ENCODE data around the gene BMP8A.
A peak's percentile ranks its signal among the peaks of the same experiment; 100 is the strongest.

The BMP8A gene

DNA sequence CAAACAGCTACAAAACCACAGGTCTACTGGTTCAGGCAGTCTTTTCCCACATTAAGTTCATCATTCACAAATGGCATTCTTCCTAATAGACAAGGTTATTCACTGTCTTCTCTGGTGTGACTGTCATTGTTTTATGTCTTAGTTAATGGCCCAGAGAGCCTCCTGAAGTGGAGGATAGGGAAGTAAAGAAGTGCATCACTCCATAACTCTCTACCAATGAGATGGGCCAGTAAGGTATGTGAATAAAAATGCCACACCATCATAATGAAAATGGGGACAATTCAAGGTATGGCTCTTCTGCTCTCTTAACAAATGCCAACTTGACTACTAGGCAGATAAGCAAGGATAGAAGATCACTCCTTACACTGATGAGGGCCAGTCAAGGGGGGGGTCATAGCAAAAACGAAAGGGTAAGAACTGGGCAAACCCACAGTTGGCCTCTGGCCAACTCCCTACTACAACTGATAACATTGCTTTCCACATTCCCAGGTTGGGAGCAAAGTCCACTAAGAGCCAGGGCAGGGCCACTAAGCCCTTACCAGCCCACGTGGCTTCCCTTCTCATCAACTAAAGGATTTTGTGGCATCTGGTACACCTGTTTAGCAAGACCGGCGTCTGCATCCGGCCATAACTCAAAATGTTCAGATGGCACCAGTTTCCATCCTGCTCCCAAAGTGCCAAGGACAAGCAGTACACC is 75.2 kb downstream of the BMP8A start:
- Histone ChIP-seq H3K4me1 (ENCODE audit: control insufficient read depth, insufficient read depth, low read length) (no peaks in the 10 kb centered on the region), H3K27ac (ENCODE audit: extremely low read depth, low read depth, low read length) (no peak overlapping the region), H3K36me3 (ENCODE audit: control insufficient read depth in 2 of 2, insufficient read depth in 1 of 2, low read length in 2 of 2) (peaks cover 22 to 100% of the 10 kb centered on the region in 2 experiments), H3K9me3 (ENCODE audit: control insufficient read depth, insufficient read depth, low read depth, low read length) (no peaks in the 10 kb centered on the region), H3K4me3 (ENCODE audit: low read depth, low read length) (no peak overlapping the region)
- POLR2A ChIA-PET: interaction anchor here (1.7 kb wide), 1 partner anchor 9 kb away, joined by 6 read pairs; no protein-coding TSS in a partner anchor
- CTCF ChIA-PET: interaction anchor here (0.9 kb wide), 1 partner anchor 24 kb away, joined by 4 read pairs; no protein-coding TSS in a partner anchor
- TF ChIP-seq ZNF10 (tag by site-specific recombination; IDR thresholded peaks at IDR 0.05) (peak; percentile 60; the same call in 1 of the 2 replicates), ZNF514 (tag by site-specific recombination; IDR thresholded peaks at IDR 0.05) (no peak)

DNA sequence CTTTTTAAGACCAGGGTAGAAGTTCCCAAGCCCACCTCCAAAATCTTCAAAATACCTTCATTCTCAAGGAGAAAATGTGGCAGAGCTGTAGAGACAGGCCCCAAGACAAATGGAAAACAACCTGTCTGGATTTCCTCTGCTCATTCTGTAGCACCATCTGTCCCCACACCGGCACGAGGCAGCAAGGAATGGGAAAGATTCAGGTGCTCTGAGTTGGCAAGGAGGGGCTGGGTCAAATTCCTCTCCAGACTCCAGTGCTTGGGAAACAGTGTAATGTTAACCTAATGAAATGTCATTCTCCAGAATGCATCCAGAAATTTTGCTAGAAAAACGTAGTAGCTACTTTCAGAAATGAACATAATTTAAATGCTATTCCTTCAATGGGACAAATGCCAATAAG is 75.9 kb downstream of the BMP8A start:
- Histone ChIP-seq H3K4me1 (ENCODE audit: control insufficient read depth, insufficient read depth, low read length) (no peaks in the 10 kb centered on the region), H3K9me3 (ENCODE audit: control insufficient read depth, insufficient read depth, low read depth, low read length) (no peaks in the 10 kb centered on the region), H3K27ac (ENCODE audit: extremely low read depth, low read depth, low read length) (no peak overlapping the region), H3K36me3 (ENCODE audit: control insufficient read depth in 2 of 2, insufficient read depth in 1 of 2, low read length in 2 of 2) (peaks cover 25 to 100% of the 10 kb centered on the region in 2 experiments), H3K4me3 (ENCODE audit: low read depth, low read length) (no peak overlapping the region)
- TF ChIP-seq ZNF174 (tag by site-specific recombination; IDR thresholded peaks at IDR 0.05) (no peak), ZNF514 (tag by site-specific recombination; IDR thresholded peaks at IDR 0.05) (no peak), ZNF169 (tag by site-specific recombination; IDR thresholded peaks at IDR 0.05) (no peak), SP3 (tag by site-specific recombination; IDR thresholded peaks at IDR 0.05) (no peak), ZNF785 (tag by site-specific recombination; IDR thresholded peaks at IDR 0.05) (no peak), GLIS1 (tag by site-specific recombination; IDR thresholded peaks at IDR 0.05) (no peak), HOXD13 (CRISPR knock-in tag; IDR thresholded peaks at IDR 0.05; ENCODE audit: borderline replicate concordance) (no peak), ZNF48 (tag by site-specific recombination; IDR thresholded peaks at IDR 0.05) (no peak), ZNF768 (tag by site-specific recombination; IDR thresholded peaks at IDR 0.05) (no peak), ZNF664 (tag by site-specific recombination; IDR thresholded peaks at IDR 0.05) (no peak), KLF8 (tag by site-specific recombination; IDR thresholded peaks at IDR 0.05) (no peak), ZNF776 (tag by site-specific recombination; IDR thresholded peaks at IDR 0.05; ENCODE audit: borderline replicate concordance) (no peak), ZNF426 (tag by site-specific recombination; IDR thresholded peaks at IDR 0.05) (no peak), ZNF302 (tag by site-specific recombination; IDR thresholded peaks at IDR 0.05; ENCODE audit: low read depth) (no peak)
- TF ChIP-seq, protein P1, sequence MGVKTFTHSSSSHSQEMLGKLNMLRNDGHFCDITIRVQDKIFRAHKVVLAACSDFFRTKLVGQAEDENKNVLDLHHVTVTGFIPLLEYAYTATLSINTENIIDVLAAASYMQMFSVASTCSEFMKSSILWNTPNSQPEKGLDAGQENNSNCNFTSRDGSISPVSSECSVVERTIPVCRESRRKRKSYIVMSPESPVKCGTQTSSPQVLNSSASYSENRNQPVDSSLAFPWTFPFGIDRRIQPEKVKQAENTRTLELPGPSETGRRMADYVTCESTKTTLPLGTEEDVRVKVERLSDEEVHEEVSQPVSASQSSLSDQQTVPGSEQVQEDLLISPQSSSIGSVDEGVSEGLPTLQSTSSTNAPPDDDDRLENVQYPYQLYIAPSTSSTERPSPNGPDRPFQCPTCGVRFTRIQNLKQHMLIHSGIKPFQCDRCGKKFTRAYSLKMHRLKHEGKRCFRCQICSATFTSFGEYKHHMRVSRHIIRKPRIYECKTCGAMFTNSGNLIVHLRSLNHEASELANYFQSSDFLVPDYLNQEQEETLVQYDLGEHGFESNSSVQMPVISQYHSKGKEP (tag by site-specific recombination; IDR thresholded peaks at IDR 0.05): no peak
- POLR2A ChIA-PET: no interaction called here
- CTCF ChIA-PET: no interaction called here

DNA sequence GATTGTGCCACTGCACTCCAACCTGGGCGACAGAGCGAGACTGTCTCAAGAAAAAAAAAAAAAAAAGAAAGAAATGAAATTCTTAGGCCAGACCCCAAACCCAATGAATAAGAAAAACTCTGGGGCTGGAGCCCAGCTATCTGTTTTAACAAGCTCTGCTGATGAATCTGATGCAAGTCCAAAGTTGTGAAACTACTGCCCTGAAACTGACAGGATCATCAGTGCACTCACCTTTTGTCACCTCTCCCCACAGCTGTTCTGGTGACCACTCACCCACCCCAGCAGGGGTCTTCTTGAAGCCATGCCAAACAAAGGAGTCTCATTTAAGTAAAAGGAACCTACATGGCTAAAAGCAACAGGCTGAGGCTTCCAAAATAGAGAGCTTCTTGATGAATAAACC is 76.8 kb downstream of the BMP8A start:
- Histone ChIP-seq H3K27ac (ENCODE audit: extremely low read depth, low read depth, low read length) (no peak overlapping the region), H3K4me3 (ENCODE audit: low read depth, low read length) (no peak overlapping the region), H3K4me1 (ENCODE audit: control insufficient read depth, insufficient read depth, low read length) (no peaks in the 10 kb centered on the region), H3K36me3 (ENCODE audit: control insufficient read depth in 2 of 2, insufficient read depth in 1 of 2, low read length in 2 of 2) (peaks cover 25 to 100% of the 10 kb centered on the region in 2 experiments), H3K9me3 (ENCODE audit: control insufficient read depth, insufficient read depth, low read depth, low read length) (no peaks in the 10 kb centered on the region)
- ChIA-PET CTCF (interaction anchor here (0.6 kb wide), 1 partner anchor 152 kb away, joined by 4 read pairs; no protein-coding TSS in a partner anchor), POLR2A (no interaction called here)
- TF ChIP-seq, protein P2, sequence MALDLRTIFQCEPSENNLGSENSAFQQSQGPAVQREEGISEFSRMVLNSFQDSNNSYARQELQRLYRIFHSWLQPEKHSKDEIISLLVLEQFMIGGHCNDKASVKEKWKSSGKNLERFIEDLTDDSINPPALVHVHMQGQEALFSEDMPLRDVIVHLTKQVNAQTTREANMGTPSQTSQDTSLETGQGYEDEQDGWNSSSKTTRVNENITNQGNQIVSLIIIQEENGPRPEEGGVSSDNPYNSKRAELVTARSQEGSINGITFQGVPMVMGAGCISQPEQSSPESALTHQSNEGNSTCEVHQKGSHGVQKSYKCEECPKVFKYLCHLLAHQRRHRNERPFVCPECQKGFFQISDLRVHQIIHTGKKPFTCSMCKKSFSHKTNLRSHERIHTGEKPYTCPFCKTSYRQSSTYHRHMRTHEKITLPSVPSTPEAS (tag by site-specific recombination; IDR thresholded peaks at IDR 0.05): no peak
- TF ChIP-seq ZNF530 (tag by site-specific recombination; IDR thresholded peaks at IDR 0.05; ENCODE audit: low read depth): no peak
- no peak for TF ChIP-seq TCF7L2 (IDR thresholded peaks at IDR 0.05; ENCODE audit: borderline replicate concordance, low read depth, low read length)
- no peak for TF ChIP-seq ZNF558 (tag by site-specific recombination; IDR thresholded peaks at IDR 0.05)
- TF ChIP-seq ZNF354C (tag by site-specific recombination; IDR thresholded peaks at IDR 0.05; ENCODE audit: borderline replicate concordance, low read depth): no peak
- TF ChIP-seq ZNF366 (tag by site-specific recombination; conservative IDR thresholded peaks at IDR 0.05): no peak
- TF ChIP-seq ZNF426 (tag by site-specific recombination; IDR thresholded peaks at IDR 0.05): no peak
- TF ChIP-seq, protein P3, sequence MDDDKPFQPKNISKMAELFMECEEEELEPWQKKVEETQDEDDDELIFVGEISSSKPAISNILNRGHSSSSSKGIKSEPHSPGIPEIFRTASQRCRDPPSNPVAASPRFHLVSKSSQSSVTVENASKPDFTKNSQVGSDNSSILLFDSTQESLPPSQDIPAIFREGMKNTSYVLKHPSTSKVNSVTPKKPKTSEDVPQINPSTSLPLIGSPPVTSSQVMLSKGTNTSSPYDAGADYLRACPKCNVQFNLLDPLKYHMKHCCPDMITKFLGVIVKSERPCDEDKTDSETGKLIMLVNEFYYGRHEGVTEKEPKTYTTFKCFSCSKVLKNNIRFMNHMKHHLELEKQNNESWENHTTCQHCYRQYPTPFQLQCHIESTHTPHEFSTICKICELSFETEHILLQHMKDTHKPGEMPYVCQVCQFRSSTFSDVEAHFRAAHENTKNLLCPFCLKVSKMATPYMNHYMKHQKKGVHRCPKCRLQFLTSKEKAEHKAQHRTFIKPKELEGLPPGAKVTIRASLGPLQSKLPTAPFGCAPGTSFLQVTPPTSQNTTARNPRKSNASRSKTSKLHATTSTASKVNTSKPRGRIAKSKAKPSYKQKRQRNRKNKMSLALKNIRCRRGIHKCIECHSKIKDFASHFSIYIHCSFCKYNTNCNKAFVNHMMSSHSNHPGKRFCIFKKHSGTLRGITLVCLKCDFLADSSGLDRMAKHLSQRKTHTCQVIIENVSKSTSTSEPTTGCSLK (tag by site-specific recombination; IDR thresholded peaks at IDR 0.05): no peak
- TF ChIP-seq, protein P4, sequence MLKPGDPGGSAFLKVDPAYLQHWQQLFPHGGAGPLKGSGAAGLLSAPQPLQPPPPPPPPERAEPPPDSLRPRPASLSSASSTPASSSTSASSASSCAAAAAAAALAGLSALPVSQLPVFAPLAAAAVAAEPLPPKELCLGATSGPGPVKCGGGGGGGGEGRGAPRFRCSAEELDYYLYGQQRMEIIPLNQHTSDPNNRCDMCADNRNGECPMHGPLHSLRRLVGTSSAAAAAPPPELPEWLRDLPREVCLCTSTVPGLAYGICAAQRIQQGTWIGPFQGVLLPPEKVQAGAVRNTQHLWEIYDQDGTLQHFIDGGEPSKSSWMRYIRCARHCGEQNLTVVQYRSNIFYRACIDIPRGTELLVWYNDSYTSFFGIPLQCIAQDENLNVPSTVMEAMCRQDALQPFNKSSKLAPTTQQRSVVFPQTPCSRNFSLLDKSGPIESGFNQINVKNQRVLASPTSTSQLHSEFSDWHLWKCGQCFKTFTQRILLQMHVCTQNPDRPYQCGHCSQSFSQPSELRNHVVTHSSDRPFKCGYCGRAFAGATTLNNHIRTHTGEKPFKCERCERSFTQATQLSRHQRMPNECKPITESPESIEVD (tag by site-specific recombination; IDR thresholded peaks at IDR 0.05): no peak
- TF ChIP-seq ZNF521 (tag by site-specific recombination; IDR thresholded peaks at IDR 0.05): no peak

Data from HEK293 (cell line).